ENCODE results near the gene ABCF3.

The ABCF3 gene

DNA sequence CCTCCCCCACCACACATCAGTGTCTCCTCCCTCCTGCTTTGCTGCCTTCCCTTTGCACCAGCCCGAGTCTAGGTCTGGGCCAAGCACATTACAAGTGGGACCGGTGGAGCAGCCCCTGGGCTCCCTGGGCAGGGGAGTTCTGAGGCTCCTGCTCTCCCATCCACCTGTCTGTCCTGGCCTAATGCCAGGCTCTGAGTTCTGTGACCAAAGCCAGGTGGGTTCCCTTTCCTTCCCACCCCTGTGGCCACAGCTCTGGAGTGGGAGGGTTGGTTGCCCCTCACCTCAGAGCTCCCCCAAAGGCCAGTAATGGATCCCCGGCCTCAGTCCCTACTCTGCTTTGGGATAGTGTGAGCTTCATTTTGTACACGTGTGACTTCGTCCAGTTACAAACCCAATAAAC, 2.3 kb upstream of the ABCF3 start:
- Histone ChIP-seq H3K79me1 (ENCODE audit: low read depth, low read length) (peaks cover 11% of the 10 kb centered on the region), H3K36me3 (replicated peaks in 1 of 2; ENCODE audit: control insufficient read depth in 2 of 2, insufficient read depth in 2 of 2, low read length in 2 of 2) (peaks cover 56 to 77% of the 10 kb centered on the region in 2 donors), H3K4me3 (ENCODE audit: low read length in 2 of 2) (no peak overlapping the region), H2BK15ac (ENCODE audit: low read length) (no peak overlapping the region), H3K9me3 (replicated peaks in 1 of 2; ENCODE audit: control insufficient read depth in 2 of 2, insufficient read depth in 1 of 2, low read depth in 1 of 2, low read length in 2 of 2) (no peaks in the 10 kb centered on the region), H2BK5ac (ENCODE audit: low read length) (no peak overlapping the region), H2BK120ac (ENCODE audit: low read depth, low read length) (no peak overlapping the region), H3K4me2 (ENCODE audit: insufficient read depth, low read length, poor library complexity, severe bottlenecking) (no peak overlapping the region), H3K27me3 (ENCODE audit: control insufficient read depth in 3 of 3, insufficient read depth in 3 of 3, low read depth in 1 of 3, low read length in 3 of 3) (no peaks in the 10 kb centered on the region), H3K9ac (ENCODE audit: low read depth, low read length, poor library complexity) (no peak overlapping the region), H4K91ac (ENCODE audit: low read depth, low read length, poor library complexity) (no peak overlapping the region), H3K4ac (ENCODE audit: low read length) (no peak overlapping the region), H3K4me1 (ENCODE audit: control insufficient read depth in 2 of 2, insufficient read depth in 1 of 2, low read depth in 1 of 2, low read length in 2 of 2) (peaks cover 4 to 7% of the 10 kb centered on the region in 2 donors), H2AFZ (ENCODE audit: low read length) (no peak overlapping the region), H2AK5ac (ENCODE audit: low read depth, low read length) (no peak overlapping the region), H3K14ac (ENCODE audit: low read length) (no peak overlapping the region), H4K8ac (ENCODE audit: low read depth, low read length) (no peak overlapping the region), H3K18ac (ENCODE audit: low read length) (no peak overlapping the region), H3K27ac (replicated peaks; ENCODE audit: low read length) (no peak overlapping the region), H3K23ac (ENCODE audit: low read depth, low read length, poor library complexity) (no peak overlapping the region), H2BK12ac (ENCODE audit: low read length) (no peak overlapping the region)
- WGBS, 2 donors (ENCODE audit: extremely low coverage in 2 of 2, insufficient read length in 2 of 2, insufficient replicate concordance in 1 of 2) = no CpG with 5 or more reads among the region's 5 CpGs
- no peak for DNase-seq (ENCODE audit: low spot score)

DNA sequence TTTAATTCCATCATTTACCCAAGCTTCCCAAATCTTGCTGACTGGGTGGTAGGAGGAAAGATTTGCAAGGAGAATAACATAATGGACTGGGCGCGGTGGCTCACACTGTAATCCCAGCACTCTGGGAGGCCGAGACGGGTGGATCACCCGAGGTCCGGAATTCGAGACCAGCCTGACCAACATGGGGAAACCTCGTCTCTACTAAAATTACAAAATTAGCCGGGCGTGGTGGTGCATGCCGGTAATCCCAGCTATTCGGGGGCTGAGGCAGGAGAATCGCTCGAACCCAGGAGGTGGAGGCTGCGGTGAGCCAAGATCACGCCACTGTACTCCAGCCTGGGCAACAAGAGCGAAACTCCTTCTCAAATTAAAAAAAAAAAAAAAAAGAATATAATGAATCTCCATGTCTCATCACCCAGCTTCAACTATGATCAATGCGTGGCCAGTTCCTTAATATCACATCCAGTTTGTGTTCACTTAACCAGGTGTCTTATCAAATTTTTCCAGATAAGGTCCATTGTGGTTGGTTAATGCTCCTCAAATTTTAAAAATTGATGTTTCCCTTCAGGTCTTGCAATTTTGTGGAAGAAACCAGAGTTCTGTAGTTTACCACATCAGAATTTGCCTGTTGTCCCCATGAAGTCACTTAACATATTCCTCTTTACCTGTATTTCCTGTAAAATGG, 1.3 kb upstream of the ABCF3 start:
- Histone ChIP-seq H2AK5ac (ENCODE audit: low read depth, low read length) (no peak overlapping the region), H2BK120ac (ENCODE audit: low read depth, low read length) (no peak overlapping the region), H3K27ac (replicated peaks; ENCODE audit: low read length) (no peak overlapping the region), H3K27me3 (ENCODE audit: control insufficient read depth in 3 of 3, insufficient read depth in 3 of 3, low read depth in 1 of 3, low read length in 3 of 3) (no peaks in the 10 kb centered on the region), H3K4ac (ENCODE audit: low read length) (no peak overlapping the region), H3K23ac (ENCODE audit: low read depth, low read length, poor library complexity) (no peak overlapping the region), H2BK5ac (ENCODE audit: low read length) (no peak overlapping the region), H4K8ac (ENCODE audit: low read depth, low read length) (no peak overlapping the region), H3K18ac (ENCODE audit: low read length) (no peak overlapping the region), H3K9me3 (replicated peaks in 1 of 2; ENCODE audit: control insufficient read depth in 2 of 2, insufficient read depth in 1 of 2, low read depth in 1 of 2, low read length in 2 of 2) (no peaks in the 10 kb centered on the region), H2BK15ac (ENCODE audit: low read length) (no peak overlapping the region), H3K4me2 (ENCODE audit: insufficient read depth, low read length, poor library complexity, severe bottlenecking) (no peak overlapping the region), H3K4me1 (ENCODE audit: control insufficient read depth in 2 of 2, insufficient read depth in 1 of 2, low read depth in 1 of 2, low read length in 2 of 2) (peaks cover 4 to 7% of the 10 kb centered on the region in 2 donors), H2AFZ (ENCODE audit: low read length) (no peak overlapping the region), H2BK12ac (ENCODE audit: low read length) (no peak overlapping the region), H3K4me3 (ENCODE audit: low read length in 2 of 2) (peak overlapping the region in 1 of 2 donors; percentile 50), H3K14ac (ENCODE audit: low read length) (no peak overlapping the region), H3K36me3 (replicated peaks in 1 of 2; ENCODE audit: control insufficient read depth in 2 of 2, insufficient read depth in 2 of 2, low read length in 2 of 2) (peaks cover 56 to 77% of the 10 kb centered on the region in 2 donors), H3K79me1 (ENCODE audit: low read depth, low read length) (peaks cover 14% of the 10 kb centered on the region), H4K91ac (ENCODE audit: low read depth, low read length, poor library complexity) (no peak overlapping the region), H3K9ac (ENCODE audit: low read depth, low read length, poor library complexity) (no peak overlapping the region)
- no peak for DNase-seq (ENCODE audit: low spot score)
- WGBS, 2 donors (ENCODE audit: extremely low coverage in 2 of 2, insufficient read length in 2 of 2, insufficient replicate concordance in 1 of 2) = no CpG with 5 or more reads among the region's 18 CpGs

DNA sequence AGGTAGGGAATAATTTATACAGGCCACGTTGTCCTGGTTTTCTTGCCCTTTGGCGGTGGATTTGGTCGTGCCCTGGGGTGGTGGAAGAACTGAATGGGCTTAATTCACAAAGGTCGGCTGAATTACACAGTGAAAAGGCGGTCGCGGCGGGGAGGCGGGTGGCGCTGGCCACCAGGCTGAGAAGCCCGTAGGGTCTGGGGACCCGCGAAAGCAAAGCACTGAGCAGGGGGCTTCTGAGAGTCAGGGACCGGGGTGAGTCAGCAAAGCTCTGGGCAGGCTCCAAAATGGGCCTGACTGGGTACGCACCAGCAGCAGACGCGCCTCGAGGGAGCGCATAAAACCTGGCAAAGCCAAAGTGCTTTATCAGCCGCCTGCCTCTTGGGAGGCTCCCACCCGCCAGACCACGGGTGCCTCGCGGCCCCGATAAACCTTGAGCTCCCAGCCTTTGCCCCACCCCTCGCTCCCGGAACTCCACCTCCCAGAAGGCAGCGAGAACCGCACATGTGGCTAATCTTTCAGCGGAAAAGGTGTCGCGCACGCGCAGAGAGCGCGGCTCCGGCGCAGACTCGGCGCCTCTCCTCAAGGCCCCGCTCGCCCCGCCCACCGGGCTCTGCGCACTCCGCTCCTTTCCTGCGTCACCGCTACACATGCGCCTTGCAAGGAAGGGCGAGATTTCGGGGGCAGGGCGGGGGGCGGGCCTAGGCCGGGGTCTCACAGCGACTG, 377 bp upstream of the ABCF3 start:
- Histone ChIP-seq H2BK120ac (ENCODE audit: low read depth, low read length) (no peak overlapping the region), H2BK15ac (ENCODE audit: low read length) (no peak overlapping the region), H3K79me1 (ENCODE audit: low read depth, low read length) (peaks cover 17% of the 10 kb centered on the region), H4K8ac (ENCODE audit: low read depth, low read length) (no peak overlapping the region), H2BK5ac (ENCODE audit: low read length) (no peak overlapping the region), H3K27ac (replicated peaks; ENCODE audit: low read length) (peak overlapping the region; percentile 88), H3K9ac (ENCODE audit: low read depth, low read length, poor library complexity) (peak overlapping the region; percentile 24), H3K4me3 (ENCODE audit: low read length in 2 of 2) (peak overlapping the region; percentile 80 to 91), H2BK12ac (ENCODE audit: low read length) (no peak overlapping the region), H3K18ac (ENCODE audit: low read length) (peak overlapping the region; percentile 56), H2AK5ac (ENCODE audit: low read depth, low read length) (no peak overlapping the region), H3K4me1 (ENCODE audit: control insufficient read depth in 2 of 2, insufficient read depth in 1 of 2, low read depth in 1 of 2, low read length in 2 of 2) (peaks cover 4 to 7% of the 10 kb centered on the region in 2 donors), H2AFZ (ENCODE audit: low read length) (peak overlapping the region; percentile 84), H3K4ac (ENCODE audit: low read length) (no peak overlapping the region), H3K4me2 (ENCODE audit: insufficient read depth, low read length, poor library complexity, severe bottlenecking) (peak overlapping the region; percentile 72), H3K36me3 (replicated peaks in 1 of 2; ENCODE audit: control insufficient read depth in 2 of 2, insufficient read depth in 2 of 2, low read length in 2 of 2) (peaks cover 54 to 77% of the 10 kb centered on the region in 2 donors), H3K9me3 (replicated peaks in 1 of 2; ENCODE audit: control insufficient read depth in 2 of 2, insufficient read depth in 1 of 2, low read depth in 1 of 2, low read length in 2 of 2) (no peaks in the 10 kb centered on the region), H3K23ac (ENCODE audit: low read depth, low read length, poor library complexity) (peak overlapping the region; percentile 57), H4K91ac (ENCODE audit: low read depth, low read length, poor library complexity) (no peak overlapping the region), H3K14ac (ENCODE audit: low read length) (no peak overlapping the region), H3K27me3 (ENCODE audit: control insufficient read depth in 3 of 3, insufficient read depth in 3 of 3, low read depth in 1 of 3, low read length in 3 of 3) (no peaks in the 10 kb centered on the region)
- peak; percentile 99 for DNase-seq (ENCODE audit: low spot score)
- WGBS, 2 donors (ENCODE audit: extremely low coverage in 2 of 2, insufficient read length in 2 of 2, insufficient replicate concordance in 1 of 2) = no CpG with 5 or more reads among the region's 55 CpGs

DNA sequence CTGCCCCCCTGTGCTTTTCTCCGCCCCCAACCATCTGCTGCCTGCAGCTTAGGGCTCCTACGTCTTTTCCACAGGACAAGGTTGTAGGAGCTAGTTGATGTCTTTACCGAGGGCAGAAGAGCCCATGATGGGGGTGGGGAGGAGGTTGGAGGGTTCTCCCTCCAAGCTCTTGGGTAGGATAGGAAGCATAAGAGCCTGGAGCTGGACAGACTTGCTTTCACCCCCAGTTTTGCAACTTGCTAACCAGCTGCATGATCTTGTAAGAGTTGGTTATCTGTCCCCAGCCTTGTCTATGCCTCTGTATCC, 856 bp downstream of the ABCF3 start:
- no peak overlapping the region for H4K8ac ChIP-seq (ENCODE audit: low read depth, low read length)
- no CpG with 5 or more reads among the region's 3 CpGs for WGBS, 2 donors (ENCODE audit: extremely low coverage in 2 of 2, insufficient read length in 2 of 2, insufficient replicate concordance in 1 of 2)

More for the DNA sequence above, 856 bp downstream of the ABCF3 start:
- no peak overlapping the region for H3K14ac ChIP-seq (ENCODE audit: low read length)
- DNase-seq (ENCODE audit: low spot score) = no peak
- no peak overlapping the region for H2AFZ ChIP-seq (ENCODE audit: low read length)
- H3K4ac ChIP-seq (ENCODE audit: low read length) = no peak overlapping the region
- no peak overlapping the region for H2BK15ac ChIP-seq (ENCODE audit: low read length)
- no peak overlapping the region for H2BK12ac ChIP-seq (ENCODE audit: low read length)
- no peaks in the 10 kb centered on the region for H3K9me3 ChIP-seq (replicated peaks in 1 of 2; ENCODE audit: control insufficient read depth in 2 of 2, insufficient read depth in 1 of 2, low read depth in 1 of 2, low read length in 2 of 2)
- peak overlapping the region; percentile 93 for H3K4me2 ChIP-seq (ENCODE audit: insufficient read depth, low read length, poor library complexity, severe bottlenecking)
- no peak overlapping the region for H2AK5ac ChIP-seq (ENCODE audit: low read depth, low read length)
- H3K79me1 ChIP-seq (ENCODE audit: low read depth, low read length) = peaks cover 17% of the 10 kb centered on the region
- H3K4me1 ChIP-seq (ENCODE audit: control insufficient read depth in 2 of 2, insufficient read depth in 1 of 2, low read depth in 1 of 2, low read length in 2 of 2) = peaks cover 4 to 7% of the 10 kb centered on the region in 2 donors
- no peak overlapping the region for H2BK120ac ChIP-seq (ENCODE audit: low read depth, low read length)
- H2BK5ac ChIP-seq (ENCODE audit: low read length) = no peak overlapping the region
- H3K9ac ChIP-seq (ENCODE audit: low read depth, low read length, poor library complexity) = peak overlapping the region; percentile 98
- H3K27me3 ChIP-seq (ENCODE audit: control insufficient read depth in 3 of 3, insufficient read depth in 3 of 3, low read depth in 1 of 3, low read length in 3 of 3) = no peaks in the 10 kb centered on the region
- H3K18ac ChIP-seq (ENCODE audit: low read length) = no peak overlapping the region
- no peak overlapping the region for H4K91ac ChIP-seq (ENCODE audit: low read depth, low read length, poor library complexity)
- no peak overlapping the region for H3K27ac ChIP-seq (replicated peaks; ENCODE audit: low read length)
- no peak overlapping the region for H3K23ac ChIP-seq (ENCODE audit: low read depth, low read length, poor library complexity)
- peak overlapping the region; percentile 80 to 91 for H3K4me3 ChIP-seq (ENCODE audit: low read length in 2 of 2)
- peaks cover 48 to 76% of the 10 kb centered on the region in 2 donors for H3K36me3 ChIP-seq (replicated peaks in 1 of 2; ENCODE audit: control insufficient read depth in 2 of 2, insufficient read depth in 2 of 2, low read length in 2 of 2)

Measured in neuronal stem cell (in vitro differentiated cells).